Measurements from ENCODE around the gene TEP1. TPM values are rescaled to one million over a fixed set of nuclear protein-coding genes. Genes with fewer than 3 reads are reported as not detected.
A peak's percentile ranks its signal among the peaks of the same experiment; 100 is the strongest.

Gene TEP1
- total RNA-seq, 4 donors from 2014 or later = 19.5 to 30.5 (median 23.6) TPM

DNA sequence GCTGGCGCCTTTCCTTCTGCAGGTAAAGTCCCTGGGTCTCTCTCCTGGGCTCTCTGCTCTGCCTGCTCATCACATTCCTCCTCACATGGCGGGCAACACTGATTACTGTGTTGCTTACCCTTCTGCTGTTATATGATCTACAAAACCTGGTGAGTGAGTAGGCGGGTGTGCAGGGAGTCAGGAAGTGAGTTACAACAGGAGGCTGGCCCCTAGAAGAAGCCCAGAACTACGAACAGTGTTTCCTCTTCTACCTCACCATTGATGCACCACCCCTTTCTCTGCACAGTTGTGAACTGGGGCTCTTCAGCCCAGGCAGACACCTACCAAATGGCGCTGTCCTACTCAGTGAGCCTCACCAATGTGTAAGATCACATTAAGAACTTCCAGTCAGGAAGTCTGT, 27.6 kb upstream of the TEP1 start:
- H3K4me3 ChIP-seq (ENCODE audit: low read depth, poor library complexity, severe bottlenecking) = no peak overlapping the region
- TF ChIP-seq CTCF (IDR thresholded peaks at IDR 0.05) (no peak), POLR2A (IDR thresholded peaks at IDR 0.05) (no peak)
- WGBS, 2 donors = 72 to 75% methylated on average over 5 of the region's 5 CpGs
- intact Hi-C loops (cut with DNase I; ENCODE audit: low total_unique reads) = no loop called here
- no peak for DNase-seq (ENCODE audit: low spot score in 2 of 2)

GRCh38 chr14:20440465-20440864, 27.2 kb upstream of the TEP1 start:
- TF ChIP-seq POLR2A (IDR thresholded peaks at IDR 0.05) (no peak), CTCF (IDR thresholded peaks at IDR 0.05) (no peak)
- intact Hi-C loops (cut with DNase I; ENCODE audit: low total_unique reads) = no loop called here
- 86 to 95% methylated on average over 5 of the region's 5 CpGs for WGBS, 2 donors
- H3K4me3 ChIP-seq (ENCODE audit: low read depth, poor library complexity, severe bottlenecking) = no peak overlapping the region
- no peak for DNase-seq (ENCODE audit: low spot score in 2 of 2)

DNA sequence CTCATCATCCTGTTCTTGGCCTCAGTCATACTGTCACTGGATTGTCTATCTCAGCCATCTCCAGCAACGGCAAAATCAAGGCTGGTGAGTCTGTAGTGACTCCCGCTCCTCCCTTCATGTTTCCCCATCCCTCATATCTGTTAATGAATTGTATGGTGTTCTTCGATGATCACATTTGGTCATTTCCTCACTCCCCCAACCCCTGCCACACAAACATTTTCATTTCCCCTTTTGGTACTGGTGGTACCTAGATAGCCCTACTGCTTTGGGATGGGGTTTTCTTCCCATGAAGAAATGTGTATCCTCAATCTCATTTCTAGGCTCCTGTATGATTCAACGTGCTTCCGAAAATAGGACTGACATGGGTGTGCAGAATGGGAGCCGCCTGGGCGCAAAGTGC, 25.4 kb upstream of the TEP1 start:
- WGBS, 2 donors = 86 to 93% methylated on average over 7 of the region's 7 CpGs
- TF ChIP-seq POLR2A (IDR thresholded peaks at IDR 0.05) (no peak), CTCF (IDR thresholded peaks at IDR 0.05) (no peak)
- DNase-seq (ENCODE audit: low spot score in 2 of 2) = no peak
- intact Hi-C loops (cut with DNase I; ENCODE audit: low total_unique reads) = no loop called here
- no peak overlapping the region for H3K4me3 ChIP-seq (ENCODE audit: low read depth, poor library complexity, severe bottlenecking)

DNA sequence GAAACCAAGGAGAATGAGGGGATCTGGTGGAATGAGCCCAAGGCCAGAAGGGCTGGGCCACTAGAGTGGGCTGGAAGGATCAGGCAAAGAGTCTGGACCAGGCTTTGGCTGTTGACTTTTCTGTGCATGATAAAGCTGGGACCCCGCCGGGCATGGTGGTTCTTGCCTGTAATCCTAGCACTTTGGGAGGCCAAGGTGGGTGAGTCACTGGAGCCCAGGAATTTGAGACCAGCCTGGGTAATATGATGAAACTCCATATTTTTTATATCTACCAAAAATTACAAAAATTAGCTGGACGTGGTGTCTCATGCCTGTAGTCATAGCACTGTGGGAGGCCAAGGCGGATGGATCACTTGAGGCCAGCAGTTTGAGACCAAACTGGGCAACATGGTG, 23.1 kb upstream of the TEP1 start:
- intact Hi-C loops (cut with DNase I; ENCODE audit: low total_unique reads) = no loop called here
- no peak overlapping the region for H3K4me3 ChIP-seq (ENCODE audit: low read depth, poor library complexity, severe bottlenecking)
- 86% methylated on average over 4 of the region's 4 CpGs for WGBS, 2 donors
- peak in 1 of 2 donors; percentile 46 for DNase-seq (ENCODE audit: low spot score in 2 of 2)
- TF ChIP-seq CTCF (IDR thresholded peaks at IDR 0.05) = no peak
- no peak for TF ChIP-seq POLR2A (IDR thresholded peaks at IDR 0.05)

DNA sequence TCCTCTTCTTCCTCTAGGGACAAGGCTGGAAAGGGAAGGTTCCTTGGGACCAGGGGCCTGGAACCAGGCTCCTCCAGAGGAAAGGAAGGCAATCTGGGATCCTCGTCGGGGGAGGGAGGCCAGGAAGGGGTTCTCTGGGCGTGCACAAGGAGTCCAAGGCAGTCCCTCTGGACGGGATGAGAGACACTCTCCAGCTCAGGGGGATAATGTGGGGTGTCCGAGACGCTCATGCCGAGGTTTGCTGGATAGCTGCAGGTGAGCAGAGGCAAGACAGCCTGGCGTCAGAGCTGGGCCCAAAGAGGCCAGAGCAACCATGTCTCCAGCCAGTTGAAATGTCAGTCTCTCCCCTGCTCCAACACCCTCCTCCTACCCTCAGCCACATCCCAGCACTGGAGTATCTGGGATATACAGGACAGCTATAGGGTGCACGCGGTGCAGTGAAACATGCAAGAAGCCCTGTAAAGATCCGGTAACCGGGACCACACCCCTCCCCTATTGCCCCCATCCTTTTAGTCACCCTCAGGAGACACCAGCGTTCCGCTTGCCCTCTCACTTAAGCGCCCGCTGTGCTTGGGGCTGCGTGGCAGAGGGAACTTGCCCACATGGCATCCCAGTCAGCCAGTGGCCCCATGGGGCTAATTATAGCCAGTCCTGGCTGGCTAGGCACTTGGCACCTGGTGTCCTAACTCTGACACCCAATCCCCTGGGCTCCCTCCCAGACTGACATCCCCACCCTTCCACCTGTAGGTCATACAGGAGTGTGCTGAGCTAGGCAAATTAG, 22.5 kb upstream of the TEP1 start, which contains the start of gene KLHL33:
TSS of gene KLHL33 (minus strand) at position 585 of the 781 bp plus-strand sequence. CDS start at position 230, 355 bp downstream.
- intact Hi-C loops (cut with DNase I; ENCODE audit: low total_unique reads) = no loop called here
- WGBS, 2 donors = 81 to 82% methylated on average over 17 of the region's 17 CpGs
- TF ChIP-seq POLR2A (IDR thresholded peaks at IDR 0.05) = no peak
- TF ChIP-seq CTCF (IDR thresholded peaks at IDR 0.05) = no peak
- H3K4me3 ChIP-seq (ENCODE audit: low read depth, poor library complexity, severe bottlenecking) = no peak within 1 kb of the TSS
- DNase-seq (ENCODE audit: low spot score in 2 of 2) = peak in 1 of 2 donors; percentile 60

All from lower leg skin (tissue), 4 donors.